Measurements from ENCODE around the gene LRRC4C. TPM values are rescaled to one million over a fixed set of nuclear protein-coding genes. Genes with fewer than 3 reads are reported as not detected.

Gene LRRC4C
- total RNA-seq, 2 donors from 2014 or later, result 1.3 TPM; not detected in 1

DNA sequence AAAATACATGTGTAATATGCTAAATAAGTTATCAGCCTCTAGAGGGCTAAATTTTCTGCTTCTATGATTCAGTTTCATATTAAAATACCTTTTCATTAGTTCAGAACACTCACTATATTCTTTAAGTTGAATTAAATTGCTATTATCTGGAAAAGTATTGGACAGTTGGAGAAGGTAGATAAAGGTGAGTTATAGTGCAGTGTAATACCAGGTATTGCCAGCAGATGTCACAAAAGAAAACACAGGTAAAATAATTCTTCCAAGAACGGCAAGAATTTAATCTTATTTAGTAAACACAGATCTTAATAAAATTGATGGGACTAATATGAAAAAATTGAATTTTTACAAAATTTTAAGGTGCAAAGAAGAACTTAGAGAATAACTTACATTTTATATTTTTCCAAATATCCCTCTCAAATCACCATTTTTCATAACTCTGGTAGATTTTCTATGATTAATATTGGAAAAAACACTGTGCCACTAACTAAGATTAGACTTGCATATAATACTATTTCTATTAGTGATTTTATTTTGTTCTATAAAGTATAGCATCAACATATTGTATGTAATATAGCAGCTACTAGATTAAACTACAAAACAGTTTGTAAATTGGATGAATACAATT is 1.7 kb upstream of the LRRC4C start:
- no peak for ATAC-seq
- TF ChIP-seq POLR2A (IDR thresholded peaks at IDR 0.05), result no peak
- TF ChIP-seq, protein P1, sequence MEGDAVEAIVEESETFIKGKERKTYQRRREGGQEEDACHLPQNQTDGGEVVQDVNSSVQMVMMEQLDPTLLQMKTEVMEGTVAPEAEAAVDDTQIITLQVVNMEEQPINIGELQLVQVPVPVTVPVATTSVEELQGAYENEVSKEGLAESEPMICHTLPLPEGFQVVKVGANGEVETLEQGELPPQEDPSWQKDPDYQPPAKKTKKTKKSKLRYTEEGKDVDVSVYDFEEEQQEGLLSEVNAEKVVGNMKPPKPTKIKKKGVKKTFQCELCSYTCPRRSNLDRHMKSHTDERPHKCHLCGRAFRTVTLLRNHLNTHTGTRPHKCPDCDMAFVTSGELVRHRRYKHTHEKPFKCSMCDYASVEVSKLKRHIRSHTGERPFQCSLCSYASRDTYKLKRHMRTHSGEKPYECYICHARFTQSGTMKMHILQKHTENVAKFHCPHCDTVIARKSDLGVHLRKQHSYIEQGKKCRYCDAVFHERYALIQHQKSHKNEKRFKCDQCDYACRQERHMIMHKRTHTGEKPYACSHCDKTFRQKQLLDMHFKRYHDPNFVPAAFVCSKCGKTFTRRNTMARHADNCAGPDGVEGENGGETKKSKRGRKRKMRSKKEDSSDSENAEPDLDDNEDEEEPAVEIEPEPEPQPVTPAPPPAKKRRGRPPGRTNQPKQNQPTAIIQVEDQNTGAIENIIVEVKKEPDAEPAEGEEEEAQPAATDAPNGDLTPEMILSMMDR (IDR thresholded peaks at IDR 0.05), result peak; percentile 61 to 92 (median 74)
- Histone ChIP-seq H3K4me3 (no peak overlapping the region), H3K4me1 (peaks cover 6% of the 10 kb centered on the region), H3K36me3 (replicated peaks in 1 of 2; ENCODE audit: insufficient read depth in 1 of 2, low read depth in 2 of 2) (no peaks in the 10 kb centered on the region), H3K27me3 (no peaks in the 10 kb centered on the region), H3K9me3 (no peaks in the 10 kb centered on the region), H3K27ac (no peak overlapping the region)
- WGBS, 2 donors, result 4 to 7% methylated on average over 1 of the region's 1 CpG
- no peak for DNase-seq
- intact Hi-C loops (cut with DNase I), result loop anchor here (10.0 kb wide), 1 partner anchor 1064 kb away; no protein-coding TSS in a partner anchor

DNA sequence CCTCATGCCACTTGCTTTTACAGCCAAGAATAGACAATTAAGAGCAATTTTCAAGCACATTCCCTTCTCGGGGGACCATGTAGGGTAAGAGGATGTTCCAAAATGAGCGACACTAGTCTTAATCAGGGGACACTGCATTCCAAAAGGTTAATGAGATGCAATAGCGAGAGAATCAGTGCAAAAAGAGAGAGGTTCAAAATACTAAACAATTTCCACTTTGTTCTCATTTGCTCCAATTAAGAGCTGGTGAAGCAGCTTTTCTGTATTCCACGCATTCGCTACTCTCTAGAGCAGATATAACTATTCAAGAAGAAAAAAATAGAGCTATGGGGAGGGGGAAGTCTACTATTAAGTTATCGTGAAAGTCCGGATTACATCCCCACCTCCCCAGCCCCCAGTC is 811 bp downstream of the LRRC4C start:
- intact Hi-C loops (cut with DNase I), result no loop called here
- Histone ChIP-seq H3K4me1 (peaks cover 6% of the 10 kb centered on the region), H3K36me3 (replicated peaks in 1 of 2; ENCODE audit: insufficient read depth in 1 of 2, low read depth in 2 of 2) (no peaks in the 10 kb centered on the region), H3K9me3 (no peaks in the 10 kb centered on the region), H3K27ac (no peak overlapping the region), H3K4me3 (no peak overlapping the region), H3K27me3 (no peaks in the 10 kb centered on the region)
- ATAC-seq, result no peak
- no peak for TF ChIP-seq POLR2A (IDR thresholded peaks at IDR 0.05)
- TF ChIP-seq, protein P1 (IDR thresholded peaks at IDR 0.05), result no peak
- DNase-seq, result no peak
- 7 to 15% methylated on average over 7 of the region's 7 CpGs for WGBS, 2 donors

DNA sequence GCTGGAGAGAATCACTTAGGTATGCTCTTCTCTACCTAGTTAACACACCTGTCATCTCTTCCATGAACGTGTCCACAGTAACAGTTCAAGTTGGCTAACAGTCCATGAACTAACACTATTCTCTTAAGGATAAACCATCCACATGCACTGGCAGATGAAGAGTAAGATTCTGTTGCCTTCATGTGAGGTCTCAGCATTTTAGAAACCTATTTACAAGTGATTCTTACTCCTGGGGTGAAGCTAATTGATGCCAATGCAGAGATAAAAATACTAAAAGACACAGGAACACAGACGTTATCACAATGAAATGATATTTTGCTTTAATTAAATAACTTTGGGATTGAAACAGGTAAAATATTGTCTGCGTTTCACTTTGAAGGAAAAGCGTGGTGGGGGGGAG is 1.3 kb downstream of the LRRC4C start:
- TF ChIP-seq POLR2A (IDR thresholded peaks at IDR 0.05), result no peak
- TF ChIP-seq, protein P1 (IDR thresholded peaks at IDR 0.05), result no peak
- H3K4me1 ChIP-seq, result peaks cover 6% of the 10 kb centered on the region
- ATAC-seq (no peak), DNase-seq (no peak)
- no peaks in the 10 kb centered on the region for H3K27me3 ChIP-seq
- H3K9me3 ChIP-seq, result no peaks in the 10 kb centered on the region
- no peak overlapping the region for H3K27ac ChIP-seq
- no peaks in the 10 kb centered on the region for H3K36me3 ChIP-seq (replicated peaks in 1 of 2; ENCODE audit: insufficient read depth in 1 of 2, low read depth in 2 of 2)
- intact Hi-C loops (cut with DNase I), result no loop called here
- no peak overlapping the region for H3K4me3 ChIP-seq
- 10 to 16% methylated on average over 4 of the region's 4 CpGs for WGBS, 2 donors

DNA sequence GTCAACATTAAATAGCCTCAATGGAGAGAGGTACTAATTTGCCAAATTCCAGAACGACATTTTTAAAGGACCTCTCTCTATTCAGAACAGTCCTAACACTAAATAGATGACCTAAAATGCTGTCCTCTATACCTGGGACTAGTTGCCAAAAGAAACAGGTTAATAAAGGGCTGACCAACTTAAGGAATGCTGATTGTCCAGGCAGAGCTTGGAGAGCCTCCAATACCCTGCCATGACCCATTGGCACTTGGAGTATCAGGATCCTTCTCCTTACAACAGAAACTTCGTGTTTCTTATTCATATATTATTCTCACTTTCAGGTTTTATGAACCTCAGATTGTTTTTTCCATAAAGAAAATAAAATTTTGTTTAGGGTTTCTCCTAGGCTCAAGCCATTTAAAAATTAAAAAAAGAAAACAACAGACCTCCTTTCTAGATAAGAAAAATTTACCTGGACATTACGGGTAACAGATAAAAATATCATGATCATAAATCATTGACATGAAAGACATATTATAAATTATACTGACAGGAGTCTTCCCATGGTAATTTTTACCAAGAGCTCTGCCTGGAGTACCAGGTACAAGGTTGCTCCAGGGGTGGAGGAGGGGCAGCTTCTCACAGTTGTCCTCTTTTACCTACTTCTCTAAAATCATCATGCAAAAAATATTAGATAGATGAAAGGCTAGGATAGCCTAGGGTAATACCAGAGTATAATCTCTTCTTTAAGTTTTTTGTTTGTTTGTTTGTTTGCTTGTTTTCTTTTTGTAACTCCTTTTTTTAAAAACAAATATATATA is 2.0 kb downstream of the LRRC4C start:
- no peak for DNase-seq
- ATAC-seq, result no peak
- Histone ChIP-seq H3K27ac (no peak overlapping the region), H3K4me1 (peaks cover 6% of the 10 kb centered on the region), H3K36me3 (replicated peaks in 1 of 2; ENCODE audit: insufficient read depth in 1 of 2, low read depth in 2 of 2) (no peaks in the 10 kb centered on the region), H3K4me3 (no peak overlapping the region), H3K9me3 (no peaks in the 10 kb centered on the region), H3K27me3 (no peaks in the 10 kb centered on the region)
- TF ChIP-seq, protein P1 (IDR thresholded peaks at IDR 0.05), result no peak
- no peak for TF ChIP-seq POLR2A (IDR thresholded peaks at IDR 0.05)
- intact Hi-C loops (cut with DNase I), result no loop called here
- WGBS, 2 donors, result 13 to 19% methylated on average over 3 of the region's 3 CpGs
